NCI-H2081 (cell line): Measurements from ENCODE around the gene AIG1.
"Not testable (repeated sequence)": the region's sequence is repeated elsewhere in the genome, so short reads cannot be mapped to it uniquely, and the experiment has no call there.

Source experiments
- DNase-seq, 2 experiments: peaks; one replicate each; lab custom pipeline; 2025; lab: John Stamatoyannopoulos, UW

Gene AIG1

GRCh38 chr6:143164565-143165105 lies 103.9 kb downstream of the AIG1 start:
- DNase-seq = no peak

- DNase-seq = no peak
Measured at GRCh38 chr6:143165315-143165855, 104.7 kb downstream of the AIG1 start.

GRCh38 chr6:143166247-143166695 lies 105.6 kb downstream of the AIG1 start:
- DNase-seq = no peak

- DNase-seq = no peak
Measured at GRCh38 chr6:143167224-143167623, 106.5 kb downstream of the AIG1 start.

- not testable (repeated sequence) for DNase-seq
Measured at GRCh38 chr6:143168396-143168816, 107.7 kb downstream of the AIG1 start.

GRCh38 chr6:143169440-143169839 lies 108.8 kb downstream of the AIG1 start:
- no peak for DNase-seq

GRCh38 chr6:143174516-143174915 lies 113.8 kb downstream of the AIG1 start:
- no peak for DNase-seq

GRCh38 chr6:143174951-143175350 lies 114.3 kb downstream of the AIG1 start:
- no peak for DNase-seq

- DNase-seq = no peak
Measured at GRCh38 chr6:143176090-143177021, 115.7 kb downstream of the AIG1 start.

GRCh38 chr6:143177706-143178105 lies 117.0 kb downstream of the AIG1 start:
- DNase-seq = no peak

- DNase-seq = no peak
Measured at GRCh38 chr6:143179096-143179495, 118.4 kb downstream of the AIG1 start.

- DNase-seq = no peak
Measured at GRCh38 chr6:143179901-143180612, 119.4 kb downstream of the AIG1 start.

- DNase-seq = no peak
Measured at GRCh38 chr6:143180826-143181225, 120.1 kb downstream of the AIG1 start.

- peak in 1 of 2 experiments; percentile 27 for DNase-seq
Measured at GRCh38 chr6:143183666-143184065, 123.0 kb downstream of the AIG1 start.

- no peak for DNase-seq
Measured at GRCh38 chr6:143185288-143185687, 124.6 kb downstream of the AIG1 start.

GRCh38 chr6:143187238-143187923 lies 126.7 kb downstream of the AIG1 start:
- DNase-seq = no peak

- peak in 1 of 2 experiments; percentile 34 for DNase-seq
Measured at GRCh38 chr6:143188292-143188691, 127.6 kb downstream of the AIG1 start.

- DNase-seq = no peak
Measured at GRCh38 chr6:143191361-143191760, 130.7 kb downstream of the AIG1 start.

- no peak for DNase-seq
Measured at GRCh38 chr6:143192766-143193165, 132.1 kb downstream of the AIG1 start.

GRCh38 chr6:143193571-143194094 lies 132.9 kb downstream of the AIG1 start:
- DNase-seq = no peak

GRCh38 chr6:143194095-143194589 lies 133.5 kb downstream of the AIG1 start:
- no peak for DNase-seq
